K562 (cell line): ENCODE data around the gene MRPL32.

ENCODE experiments used
- BCL6 ChIP-seq: fragments of 250-450 bp; sonication (Bioruptor Pico); IDR thresholded peaks from 2 replicates; pipeline ENCODE4 v1.4.0; 2020
- CEBPG ChIP-seq, 3 experiments: fragments of 200-800 bp in 1 of 3; sonication (Bioruptor generic) in 1 of 3; sonication (generic) in 1 of 3; formaldehyde crosslinking in 1 of 3; IDR thresholded peaks in 2 of 3; conservative IDR thresholded peaks in 1 of 3; 2 replicates each; pipeline versions ENCODE4 v1.6.1 to v1.8.0; 2016 to 2022; ENCODE audit warnings: missing compliant biosample characterization in 2 of 3, missing genetic modification characterization in 2 of 3, mild to moderate bottlenecking in 1 of 3, missing genetic modification reagents in 1 of 3
- FOSL1 ChIP-seq: fragments of 200-800 bp; sonication (Bioruptor generic); conservative IDR thresholded peaks from 2 replicates; pipeline ENCODE4 v1.6.1; 2016; ENCODE audit warnings: missing genetic modification characterization, missing compliant biosample characterization
- KDM1A ChIP-seq, 2 experiments: fragments of 450-650 bp; IDR thresholded peaks; 2 replicates each; pipeline ENCODE4 v1.6.1; 2016; ENCODE audit warnings: mild to moderate bottlenecking in 2 of 2
- MED1 ChIP-seq: sonication (generic); formaldehyde crosslinking; IDR thresholded peaks from 2 replicates; pipeline ENCODE4 v1.8.1; 2023; ENCODE audit warnings: missing genetic modification reagents, borderline replicate concordance
- POLR2AphosphoS5 ChIP-seq: IDR thresholded peaks from 2 replicates; pipeline ENCODE4 v1.6.1; 2011; ENCODE audit warnings: mild to moderate bottlenecking, low read depth, low read length, moderate library complexity; ENCODE audit not compliant: control insufficient read depth, insufficient read depth
- POU5F1 ChIP-seq: fragments of 150-350 bp; IDR thresholded peaks from 2 replicates; pipeline ENCODE4 v1.6.1; 2014; ENCODE audit warnings: borderline replicate concordance, low read length, low read depth, mild to moderate bottlenecking; ENCODE audit not compliant: partially characterized antibody
- TBP ChIP-seq: optimal IDR thresholded peaks from 2 replicates; pipeline ENCODE3; 2011; ENCODE audit warnings: low read depth, low read length, improper control_type of control experiment
- TF ChIP-seq, protein P1 (sequence below), 3 experiments: IDR thresholded peaks in 2 of 3; conservative IDR thresholded peaks in 1 of 3; 2 replicates each; pipeline ENCODE4 v1.5.1; 2011 to 2012; ENCODE audit warnings: low read length in 3 of 3, mild to moderate bottlenecking in 3 of 3, control low read depth in 2 of 3, improper control_type of control experiment in 1 of 3, inconsistent platforms in 1 of 3, low read depth in 1 of 3, mixed read lengths in 1 of 3, moderate library complexity in 1 of 3; ENCODE audit not compliant: insufficient read depth in 2 of 3

GRCh38 chr7:42886893-42887505 lies 45.2 kb upstream of the MRPL32 start:
- TF ChIP-seq POLR2AphosphoS5 (no peak), FOSL1 (tag) (no peak), MED1 (no peak), BCL6 (CRISPR knock-in tag) (no peak), TBP (no peak), CEBPG (CRISPR knock-in tag; IDR thresholded peaks at IDR 0.05) (no peak), CEBPG (tag; conservative IDR thresholded peaks at IDR 0.05 in 1 of 2, IDR thresholded peaks at IDR 0.05 in 1 of 2) (no peak), POU5F1 (no peak), KDM1A (IDR thresholded peaks at IDR 0.05) (no peak)
- TF ChIP-seq, protein P1, sequence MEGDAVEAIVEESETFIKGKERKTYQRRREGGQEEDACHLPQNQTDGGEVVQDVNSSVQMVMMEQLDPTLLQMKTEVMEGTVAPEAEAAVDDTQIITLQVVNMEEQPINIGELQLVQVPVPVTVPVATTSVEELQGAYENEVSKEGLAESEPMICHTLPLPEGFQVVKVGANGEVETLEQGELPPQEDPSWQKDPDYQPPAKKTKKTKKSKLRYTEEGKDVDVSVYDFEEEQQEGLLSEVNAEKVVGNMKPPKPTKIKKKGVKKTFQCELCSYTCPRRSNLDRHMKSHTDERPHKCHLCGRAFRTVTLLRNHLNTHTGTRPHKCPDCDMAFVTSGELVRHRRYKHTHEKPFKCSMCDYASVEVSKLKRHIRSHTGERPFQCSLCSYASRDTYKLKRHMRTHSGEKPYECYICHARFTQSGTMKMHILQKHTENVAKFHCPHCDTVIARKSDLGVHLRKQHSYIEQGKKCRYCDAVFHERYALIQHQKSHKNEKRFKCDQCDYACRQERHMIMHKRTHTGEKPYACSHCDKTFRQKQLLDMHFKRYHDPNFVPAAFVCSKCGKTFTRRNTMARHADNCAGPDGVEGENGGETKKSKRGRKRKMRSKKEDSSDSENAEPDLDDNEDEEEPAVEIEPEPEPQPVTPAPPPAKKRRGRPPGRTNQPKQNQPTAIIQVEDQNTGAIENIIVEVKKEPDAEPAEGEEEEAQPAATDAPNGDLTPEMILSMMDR (IDR thresholded peaks at IDR 0.05 in 2 of 3, conservative IDR thresholded peaks at IDR 0.05 in 1 of 3; ENCODE audit: insufficient read depth in 2 of 3, low read depth in 1 of 3, low read length in 3 of 3) = no peak
